ENCODE measurements around the gene SFTPB.

Gene SFTPB

DNA sequence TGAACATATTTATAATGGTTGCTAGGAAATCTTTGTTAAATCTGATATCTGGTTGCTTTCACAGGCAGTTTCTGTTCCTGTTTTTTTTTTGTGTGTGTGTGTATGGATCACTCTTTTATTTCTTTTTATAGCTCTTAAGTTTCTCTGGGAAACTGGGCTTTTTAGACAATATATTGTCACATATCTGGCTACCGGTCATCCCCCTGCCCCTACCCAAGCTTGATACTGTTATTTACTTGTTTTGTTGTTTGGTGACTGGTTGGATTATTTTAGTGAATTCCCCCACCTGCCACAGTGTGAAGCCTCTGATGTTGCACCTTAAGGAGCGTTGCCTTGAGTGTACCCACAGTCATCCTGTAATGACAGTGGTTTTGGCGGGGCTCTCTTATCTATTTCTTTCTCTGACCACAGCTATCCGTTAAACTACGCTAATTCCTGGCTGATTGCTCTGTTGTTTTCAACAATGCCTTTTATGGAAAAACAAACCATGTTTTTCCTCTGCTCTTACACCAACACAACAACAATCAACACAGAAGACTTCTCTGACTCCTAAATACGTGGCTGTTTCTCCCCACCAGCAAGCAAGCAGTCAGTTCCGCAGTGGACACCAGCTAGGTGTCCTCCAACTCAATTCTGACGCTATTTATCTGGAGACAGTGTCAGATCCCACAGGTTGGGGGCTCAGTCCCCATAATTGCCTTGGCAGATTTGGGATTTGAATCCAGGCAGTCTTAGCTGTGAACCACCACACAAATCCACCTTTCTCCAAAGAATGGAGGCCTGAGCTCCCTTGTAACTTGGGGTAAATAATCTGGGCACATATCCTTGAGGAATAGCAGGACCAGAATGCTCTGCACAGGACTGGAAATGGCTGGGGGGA is 37.0 kb upstream of the SFTPB start:
- no peak overlapping the region for H3K4ac ChIP-seq (ENCODE audit: low read depth, low read length)
- H2BK120ac ChIP-seq (ENCODE audit: low read depth, low read length), result no peak overlapping the region
- no peaks in the 10 kb centered on the region for H3K79me1 ChIP-seq (ENCODE audit: low read length)
- no peak overlapping the region for H3K4me3 ChIP-seq (ENCODE audit: low read length)
- H4K5ac ChIP-seq (ENCODE audit: low read length), result no peak overlapping the region
- no peak overlapping the region for H3K27ac ChIP-seq (ENCODE audit: low read depth, low read length)
- no CpG with 5 or more reads among the region's 8 CpGs for WGBS (ENCODE audit: extremely low coverage, insufficient coverage, low lambda C conversion rate)
- H3K36me3 ChIP-seq (ENCODE audit: control insufficient read depth, insufficient read depth, low read length), result no peaks in the 10 kb centered on the region
- no peak overlapping the region for H3K18ac ChIP-seq (ENCODE audit: low read length)
- no peak overlapping the region for H2BK5ac ChIP-seq (ENCODE audit: low read length)
- H3K9ac ChIP-seq (ENCODE audit: low read length), result no peak overlapping the region
- DNase-seq, result no peak
- H4K8ac ChIP-seq (ENCODE audit: low read depth, low read length), result no peak overlapping the region
- H2BK15ac ChIP-seq (replicated peaks; ENCODE audit: low read depth), result no peak overlapping the region
- H3K4me1 ChIP-seq (ENCODE audit: control insufficient read depth, low read depth, low read length), result no peaks in the 10 kb centered on the region
- no peak overlapping the region for H3K4me2 ChIP-seq (ENCODE audit: low read length)
- H2AK5ac ChIP-seq (ENCODE audit: low read length), result no peak overlapping the region
- H3K23ac ChIP-seq (ENCODE audit: low read length), result no peak overlapping the region
- peak overlapping the region; percentile 40 for H3K56ac ChIP-seq (ENCODE audit: low read length)
- no peaks in the 10 kb centered on the region for H3K79me2 ChIP-seq (ENCODE audit: control insufficient read depth, insufficient read depth, low read length)
- H3K27me3 ChIP-seq (ENCODE audit: insufficient read depth, low read length, poor library complexity), result no peaks in the 10 kb centered on the region

DNA sequence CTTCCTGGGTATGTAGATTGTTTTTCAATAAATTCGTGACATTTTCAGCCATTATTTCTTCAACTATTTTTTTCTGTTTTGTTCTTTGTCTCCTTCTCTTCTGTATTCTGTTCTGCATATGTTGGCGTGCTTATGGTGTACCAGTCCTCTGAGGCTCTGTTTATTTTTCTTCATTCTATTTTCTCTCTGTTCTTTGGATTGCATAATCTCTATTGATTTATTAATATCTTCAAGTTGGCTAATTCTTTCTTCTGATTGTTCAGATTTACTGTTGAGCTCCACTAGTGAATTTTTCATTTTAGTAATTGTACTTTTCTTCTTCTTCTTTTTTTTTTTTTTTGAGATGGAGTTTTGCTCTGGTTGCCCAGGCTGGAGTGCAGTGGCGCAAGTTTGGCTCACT is 36.0 kb upstream of the SFTPB start:
- Histone ChIP-seq H3K27ac (ENCODE audit: low read depth, low read length) (no peak overlapping the region), H2BK5ac (ENCODE audit: low read length) (no peak overlapping the region), H2AK5ac (ENCODE audit: low read length) (no peak overlapping the region), H3K36me3 (ENCODE audit: control insufficient read depth, insufficient read depth, low read length) (no peaks in the 10 kb centered on the region), H3K23ac (ENCODE audit: low read length) (no peak overlapping the region), H3K4me2 (ENCODE audit: low read length) (no peak overlapping the region), H4K5ac (ENCODE audit: low read length) (no peak overlapping the region), H3K4me1 (ENCODE audit: control insufficient read depth, low read depth, low read length) (no peaks in the 10 kb centered on the region), H3K9ac (ENCODE audit: low read length) (no peak overlapping the region), H3K18ac (ENCODE audit: low read length) (no peak overlapping the region), H2BK120ac (ENCODE audit: low read depth, low read length) (no peak overlapping the region), H3K4ac (ENCODE audit: low read depth, low read length) (no peak overlapping the region), H3K79me2 (ENCODE audit: control insufficient read depth, insufficient read depth, low read length) (no peaks in the 10 kb centered on the region), H3K27me3 (ENCODE audit: insufficient read depth, low read length, poor library complexity) (no peaks in the 10 kb centered on the region), H3K79me1 (ENCODE audit: low read length) (no peaks in the 10 kb centered on the region), H3K56ac (ENCODE audit: low read length) (no peak overlapping the region), H2BK15ac (replicated peaks; ENCODE audit: low read depth) (no peak overlapping the region), H3K4me3 (ENCODE audit: low read length) (no peak overlapping the region), H4K8ac (ENCODE audit: low read depth, low read length) (no peak overlapping the region)
- no CpG with 5 or more reads among the region's 3 CpGs for WGBS (ENCODE audit: extremely low coverage, insufficient coverage, low lambda C conversion rate)
- DNase-seq, result no peak

DNA sequence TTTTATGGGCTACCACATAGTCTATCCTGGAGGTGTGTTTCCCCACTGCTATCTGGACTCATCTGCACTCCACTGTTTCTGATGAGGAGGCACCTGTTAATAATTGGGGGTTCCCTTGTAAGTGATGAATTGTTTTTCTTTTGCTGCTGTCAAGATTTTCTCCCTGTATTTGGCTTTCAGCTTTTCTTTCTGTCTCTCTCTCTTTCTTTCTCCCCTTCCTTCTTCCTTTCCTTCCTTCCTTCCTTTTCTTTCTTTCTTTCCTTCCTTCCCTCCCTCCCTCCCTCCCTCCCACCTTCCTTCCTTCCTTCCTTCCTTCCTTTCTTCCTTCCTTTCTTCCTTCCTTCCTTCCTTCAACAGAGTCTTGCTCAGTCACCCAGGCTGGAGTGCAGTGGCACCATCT is 35.3 kb upstream of the SFTPB start:
- Histone ChIP-seq H2AK5ac (ENCODE audit: low read length) (no peak overlapping the region), H3K4me2 (ENCODE audit: low read length) (no peak overlapping the region), H2BK120ac (ENCODE audit: low read depth, low read length) (no peak overlapping the region), H4K8ac (ENCODE audit: low read depth, low read length) (no peak overlapping the region), H3K18ac (ENCODE audit: low read length) (no peak overlapping the region), H3K36me3 (ENCODE audit: control insufficient read depth, insufficient read depth, low read length) (no peaks in the 10 kb centered on the region), H3K27me3 (ENCODE audit: insufficient read depth, low read length, poor library complexity) (no peaks in the 10 kb centered on the region), H3K23ac (ENCODE audit: low read length) (no peak overlapping the region), H3K56ac (ENCODE audit: low read length) (no peak overlapping the region), H3K4me3 (ENCODE audit: low read length) (no peak overlapping the region), H3K27ac (ENCODE audit: low read depth, low read length) (no peak overlapping the region), H3K79me2 (ENCODE audit: control insufficient read depth, insufficient read depth, low read length) (no peaks in the 10 kb centered on the region), H3K9ac (ENCODE audit: low read length) (no peak overlapping the region), H3K4ac (ENCODE audit: low read depth, low read length) (no peak overlapping the region), H2BK5ac (ENCODE audit: low read length) (no peak overlapping the region), H2BK15ac (replicated peaks; ENCODE audit: low read depth) (no peak overlapping the region), H4K5ac (ENCODE audit: low read length) (no peak overlapping the region), H3K4me1 (ENCODE audit: control insufficient read depth, low read depth, low read length) (no peaks in the 10 kb centered on the region), H3K79me1 (ENCODE audit: low read length) (no peaks in the 10 kb centered on the region)
- DNase-seq, result no peak

DNA sequence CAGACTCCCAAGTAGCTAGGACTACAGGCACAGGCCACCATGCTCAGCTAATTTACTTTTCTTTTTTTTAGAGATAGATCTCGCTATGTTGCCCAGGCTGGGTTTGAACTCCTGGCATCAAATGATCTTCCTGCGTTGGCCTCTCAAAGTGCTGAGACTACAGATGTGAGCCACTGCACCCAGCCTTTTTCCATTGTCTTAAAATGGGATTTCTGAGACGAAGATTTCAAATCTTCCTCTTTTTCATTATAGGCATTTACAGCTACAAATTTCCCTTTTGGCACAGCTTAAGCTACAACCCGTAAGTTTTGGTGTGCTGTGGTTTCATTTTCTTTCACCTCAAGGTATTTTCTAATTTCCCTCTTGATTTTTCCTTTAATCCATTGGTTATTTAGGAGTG is 34.8 kb upstream of the SFTPB start:
- no peak overlapping the region for H3K4me2 ChIP-seq (ENCODE audit: low read length)
- WGBS (ENCODE audit: extremely low coverage, insufficient coverage, low lambda C conversion rate), result no CpG with 5 or more reads among the region's 4 CpGs
- no peak overlapping the region for H4K8ac ChIP-seq (ENCODE audit: low read depth, low read length)
- H3K79me2 ChIP-seq (ENCODE audit: control insufficient read depth, insufficient read depth, low read length), result no peaks in the 10 kb centered on the region
- no peak overlapping the region for H2AK5ac ChIP-seq (ENCODE audit: low read length)
- no peak overlapping the region for H3K4me3 ChIP-seq (ENCODE audit: low read length)
- no peak overlapping the region for H2BK15ac ChIP-seq (replicated peaks; ENCODE audit: low read depth)
- no peak overlapping the region for H3K4ac ChIP-seq (ENCODE audit: low read depth, low read length)
- no peaks in the 10 kb centered on the region for H3K79me1 ChIP-seq (ENCODE audit: low read length)
- no peaks in the 10 kb centered on the region for H3K27me3 ChIP-seq (ENCODE audit: insufficient read depth, low read length, poor library complexity)
- DNase-seq, result no peak
- H2BK120ac ChIP-seq (ENCODE audit: low read depth, low read length), result no peak overlapping the region
- H3K23ac ChIP-seq (ENCODE audit: low read length), result no peak overlapping the region
- no peak overlapping the region for H4K5ac ChIP-seq (ENCODE audit: low read length)
- no peak overlapping the region for H2BK5ac ChIP-seq (ENCODE audit: low read length)
- H3K36me3 ChIP-seq (ENCODE audit: control insufficient read depth, insufficient read depth, low read length), result no peaks in the 10 kb centered on the region
- no peaks in the 10 kb centered on the region for H3K4me1 ChIP-seq (ENCODE audit: control insufficient read depth, low read depth, low read length)
- no peak overlapping the region for H3K56ac ChIP-seq (ENCODE audit: low read length)
- H3K9ac ChIP-seq (ENCODE audit: low read length), result no peak overlapping the region
- H3K18ac ChIP-seq (ENCODE audit: low read length), result no peak overlapping the region
- no peak overlapping the region for H3K27ac ChIP-seq (ENCODE audit: low read depth, low read length)

DNA sequence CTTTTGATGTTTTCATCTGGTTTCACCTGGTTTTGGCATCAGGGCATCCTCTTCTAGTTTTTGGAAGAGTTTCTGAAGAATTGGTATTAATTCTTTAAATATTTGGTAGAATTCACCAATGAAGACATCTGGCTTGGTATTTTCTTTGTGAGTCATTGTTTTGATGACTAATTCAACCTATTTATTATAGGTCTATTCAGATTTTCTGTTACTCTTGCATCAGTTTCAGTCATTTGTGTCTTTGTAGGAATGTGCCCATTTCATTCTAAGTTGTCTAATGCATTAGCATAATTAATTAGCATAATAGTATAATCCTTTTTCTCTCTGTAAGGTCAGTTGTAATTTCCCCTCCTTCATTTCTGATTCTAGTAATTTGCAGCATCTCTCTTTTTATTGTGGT is 34.2 kb upstream of the SFTPB start:
- H3K4me2 ChIP-seq (ENCODE audit: low read length), result no peak overlapping the region
- no peaks in the 10 kb centered on the region for H3K79me1 ChIP-seq (ENCODE audit: low read length)
- no peaks in the 10 kb centered on the region for H3K79me2 ChIP-seq (ENCODE audit: control insufficient read depth, insufficient read depth, low read length)
- no peaks in the 10 kb centered on the region for H3K27me3 ChIP-seq (ENCODE audit: insufficient read depth, low read length, poor library complexity)
- no peak overlapping the region for H3K23ac ChIP-seq (ENCODE audit: low read length)
- no peak overlapping the region for H2BK120ac ChIP-seq (ENCODE audit: low read depth, low read length)
- no peak overlapping the region for H2AK5ac ChIP-seq (ENCODE audit: low read length)
- H3K4ac ChIP-seq (ENCODE audit: low read depth, low read length), result no peak overlapping the region
- no peak overlapping the region for H3K18ac ChIP-seq (ENCODE audit: low read length)
- no peak overlapping the region for H3K56ac ChIP-seq (ENCODE audit: low read length)
- no peak overlapping the region for H4K5ac ChIP-seq (ENCODE audit: low read length)
- no peak overlapping the region for H3K4me3 ChIP-seq (ENCODE audit: low read length)
- H2BK5ac ChIP-seq (ENCODE audit: low read length), result no peak overlapping the region
- H3K36me3 ChIP-seq (ENCODE audit: control insufficient read depth, insufficient read depth, low read length), result no peaks in the 10 kb centered on the region
- H3K4me1 ChIP-seq (ENCODE audit: control insufficient read depth, low read depth, low read length), result no peaks in the 10 kb centered on the region
- no peak overlapping the region for H2BK15ac ChIP-seq (replicated peaks; ENCODE audit: low read depth)
- no peak overlapping the region for H4K8ac ChIP-seq (ENCODE audit: low read depth, low read length)
- no peak overlapping the region for H3K27ac ChIP-seq (ENCODE audit: low read depth, low read length)
- no peak overlapping the region for H3K9ac ChIP-seq (ENCODE audit: low read length)
- DNase-seq, result no peak

DNA sequence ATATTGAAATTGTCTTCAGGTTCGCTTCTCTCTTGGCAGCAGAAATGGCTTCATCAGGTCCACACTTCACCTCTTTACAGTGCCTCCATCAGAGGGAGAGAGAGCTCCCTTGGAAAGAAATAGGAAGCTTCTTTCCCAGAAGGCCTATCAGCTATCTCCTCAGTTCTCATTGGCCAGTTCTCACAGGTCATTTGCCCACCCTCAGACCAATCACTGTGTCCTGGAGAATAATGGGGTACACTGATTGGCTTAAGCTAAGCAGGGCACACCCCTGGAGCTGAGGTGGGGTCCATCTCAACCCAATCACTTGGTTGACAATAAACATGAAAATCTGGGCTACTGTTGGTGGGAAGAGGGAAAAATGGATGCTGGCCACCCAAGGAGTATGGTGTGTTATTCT is 31.3 kb upstream of the SFTPB start:
- Histone ChIP-seq H3K4me1 (ENCODE audit: control insufficient read depth, low read depth, low read length) (no peaks in the 10 kb centered on the region), H3K23ac (ENCODE audit: low read length) (no peak overlapping the region), H3K36me3 (ENCODE audit: control insufficient read depth, insufficient read depth, low read length) (no peaks in the 10 kb centered on the region), H2AK5ac (ENCODE audit: low read length) (no peak overlapping the region), H3K79me2 (ENCODE audit: control insufficient read depth, insufficient read depth, low read length) (no peaks in the 10 kb centered on the region), H3K27me3 (ENCODE audit: insufficient read depth, low read length, poor library complexity) (no peaks in the 10 kb centered on the region), H2BK120ac (ENCODE audit: low read depth, low read length) (no peak overlapping the region), H3K56ac (ENCODE audit: low read length) (no peak overlapping the region), H3K79me1 (ENCODE audit: low read length) (no peaks in the 10 kb centered on the region), H3K18ac (ENCODE audit: low read length) (no peak overlapping the region), H3K9ac (ENCODE audit: low read length) (no peak overlapping the region), H3K4me2 (ENCODE audit: low read length) (no peak overlapping the region), H3K27ac (ENCODE audit: low read depth, low read length) (no peak overlapping the region), H2BK15ac (replicated peaks; ENCODE audit: low read depth) (no peak overlapping the region), H4K8ac (ENCODE audit: low read depth, low read length) (no peak overlapping the region), H3K4me3 (ENCODE audit: low read length) (no peak overlapping the region), H2BK5ac (ENCODE audit: low read length) (no peak overlapping the region), H4K5ac (ENCODE audit: low read length) (no peak overlapping the region), H3K4ac (ENCODE audit: low read depth, low read length) (no peak overlapping the region)
- DNase-seq, result no peak
- WGBS (ENCODE audit: extremely low coverage, insufficient coverage, low lambda C conversion rate), result no CpG with 5 or more reads among the region's 1 CpG

All from mesendoderm (in vitro differentiated cells).